ENCODE results near the gene CMTM4. TPM values are rescaled to one million over a fixed set of nuclear protein-coding genes. Genes with fewer than 3 reads are reported as not detected.
"Not testable (repeated sequence)": the region's sequence is repeated elsewhere in the genome, so short reads cannot be mapped to it uniquely, and the experiment has no call there.

The CMTM4 gene
- total and polyA plus RNA-seq, 3 experiments from 2014 or later, result 0.20 to 4.4 (median 4.1) TPM

DNA sequence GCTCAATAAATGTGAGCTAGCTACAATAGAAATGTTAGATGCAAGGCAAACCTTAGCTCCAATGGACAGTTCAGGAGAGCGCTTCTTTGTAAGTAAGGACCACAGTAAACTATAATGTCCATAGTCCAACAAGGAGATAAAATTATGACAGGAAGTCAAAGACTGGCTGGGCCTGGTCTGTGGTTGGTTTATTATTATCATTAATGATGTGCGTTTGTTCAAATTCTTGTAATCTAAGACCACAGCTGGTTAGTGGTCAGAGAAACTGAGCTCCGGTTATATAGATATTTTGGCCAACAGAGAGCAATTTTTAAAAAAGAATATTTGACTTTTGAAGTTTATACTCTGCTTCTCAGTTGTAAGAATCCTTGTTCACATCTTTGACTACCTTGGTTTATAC, 122.0 kb downstream of the CMTM4 start:
- H3K9me3 Mint-ChIP-seq, result no peaks in the 10 kb centered on the region
- POLR2A ChIA-PET, result no interaction called here
- peaks cover 0 to 7% (median 0%) of the 10 kb centered on the region in 3 donors for H3K36me3 Mint-ChIP-seq
- peaks cover 15 to 58% (median 38%) of the 10 kb centered on the region in 3 donors for H3K4me1 Mint-ChIP-seq
- peaks cover 3 to 4% of the 10 kb centered on the region in 2 donors for H3K27me3 Mint-ChIP-seq
- Histone ChIP-seq H3K36me3 (ENCODE audit: insufficient read depth, low read length) (no peaks in the 10 kb centered on the region), H3K9me3 (ENCODE audit: low read length) (no peaks in the 10 kb centered on the region), H3K27me3 (ENCODE audit: insufficient read depth, low read length, poor library complexity, severe bottlenecking) (no peaks in the 10 kb centered on the region), H3K4me3 (ENCODE audit: low read length) (no peak overlapping the region), H3K27ac (ENCODE audit: low read depth, low read length) (no peak overlapping the region), H3K4me1 (ENCODE audit: insufficient read depth, low read length) (no peaks in the 10 kb centered on the region)
- H3K27ac Mint-ChIP-seq, result peak overlapping the region in 3 of 8 donors; percentile 19 to 63 (median 37)
- no peak for DNase-seq
- no peak overlapping the region for H3K4me3 Mint-ChIP-seq
- CTCF ChIA-PET, result interaction anchor here (0.9 to 2.3 kb wide), 5 partner anchors 11 to 34 kb away, joined by 3 to 9 read pairs (median 4); no protein-coding TSS in a partner anchor

DNA sequence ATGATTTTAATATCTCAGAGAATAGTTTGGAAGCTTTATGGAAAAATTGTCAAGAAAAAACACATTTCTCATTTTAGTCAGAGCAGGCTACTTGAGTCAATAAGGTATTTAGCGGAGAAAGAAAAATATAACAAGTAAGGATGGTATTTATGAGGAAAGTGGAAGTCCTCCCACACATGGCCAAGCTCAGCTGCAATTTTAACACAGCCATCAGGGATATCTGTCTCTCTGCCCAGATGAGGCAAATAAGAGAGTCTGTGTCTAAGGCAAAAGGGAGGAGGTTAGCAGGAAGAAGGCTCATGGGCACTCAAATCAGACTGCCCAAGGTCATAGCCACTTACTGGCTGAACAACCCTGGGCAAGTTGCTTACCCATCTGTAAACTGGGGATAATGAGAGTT, 122.5 kb downstream of the CMTM4 start:
- POLR2A ChIA-PET, result no interaction called here
- Mint-ChIP-seq H3K27ac (peak overlapping the region in 2 of 8 donors; percentile 11 to 53), H3K9me3 (no peaks in the 10 kb centered on the region), H3K4me1 (peaks cover 13 to 58% (median 43%) of the 10 kb centered on the region in 3 donors), H3K27me3 (peaks cover 3 to 4% of the 10 kb centered on the region in 2 donors), H3K36me3 (peaks cover 0 to 9% (median 0%) of the 10 kb centered on the region in 3 donors), H3K4me3 (no peak overlapping the region)
- Histone ChIP-seq H3K27ac (ENCODE audit: low read depth, low read length) (no peak overlapping the region), H3K27me3 (ENCODE audit: insufficient read depth, low read length, poor library complexity, severe bottlenecking) (no peaks in the 10 kb centered on the region), H3K9me3 (ENCODE audit: low read length) (no peaks in the 10 kb centered on the region), H3K36me3 (ENCODE audit: insufficient read depth, low read length) (no peaks in the 10 kb centered on the region), H3K4me1 (ENCODE audit: insufficient read depth, low read length) (no peaks in the 10 kb centered on the region), H3K4me3 (ENCODE audit: low read length) (no peak overlapping the region)
- DNase-seq, result no peak
- CTCF ChIA-PET, result interaction anchor here (0.9 to 2.3 kb wide), 6 partner anchors 10 to 40 kb away, joined by 3 to 9 read pairs (median 4); no protein-coding TSS in a partner anchor

DNA sequence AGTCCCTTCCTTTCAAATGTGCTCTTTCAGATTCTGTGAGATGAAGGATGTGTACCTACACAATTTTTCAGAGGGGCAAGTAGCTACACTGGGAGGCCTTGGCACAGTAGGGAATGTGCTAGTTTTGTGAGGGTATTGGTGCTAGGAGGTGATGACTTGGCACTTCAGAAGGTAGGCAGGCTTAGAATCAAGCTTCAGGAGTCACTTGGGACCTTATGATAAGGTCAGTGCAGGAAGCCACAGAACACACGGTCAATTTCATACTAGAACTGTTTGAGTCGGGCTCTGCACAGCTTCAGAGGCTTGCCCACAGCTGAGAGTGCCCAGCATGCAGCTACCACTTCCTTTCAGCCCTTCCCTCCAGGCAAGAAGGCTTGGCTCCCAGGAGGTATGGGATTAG, 124.2 kb downstream of the CMTM4 start:
- H3K9me3 ChIP-seq (ENCODE audit: low read length), result no peaks in the 10 kb centered on the region
- ChIA-PET CTCF (interaction anchor here (2.3 kb wide), 1 partner anchor 9 kb away, joined by 9 read pairs; no protein-coding TSS in a partner anchor), POLR2A (no interaction called here)
- Mint-ChIP-seq H3K27me3 (no peaks in the 10 kb centered on the region), H3K4me1 (peaks cover 6 to 52% (median 33%) of the 10 kb centered on the region in 3 donors), H3K36me3 (peaks cover under 1 to 16% (median 3%) of the 10 kb centered on the region in 3 donors), H3K9me3 (no peaks in the 10 kb centered on the region), H3K27ac (peak overlapping the region in 7 of 8 donors; percentile 45 to 98 (median 73)), H3K4me3 (no peak overlapping the region)
- DNase-seq, result no peak
- H3K4me1 ChIP-seq (ENCODE audit: insufficient read depth, low read length), result no peaks in the 10 kb centered on the region
- H3K27ac ChIP-seq (ENCODE audit: low read depth, low read length), result no peak overlapping the region
- no peaks in the 10 kb centered on the region for H3K36me3 ChIP-seq (ENCODE audit: insufficient read depth, low read length)
- H3K4me3 ChIP-seq (ENCODE audit: low read length), result no peak overlapping the region
- no peaks in the 10 kb centered on the region for H3K27me3 ChIP-seq (ENCODE audit: insufficient read depth, low read length, poor library complexity, severe bottlenecking)

DNA sequence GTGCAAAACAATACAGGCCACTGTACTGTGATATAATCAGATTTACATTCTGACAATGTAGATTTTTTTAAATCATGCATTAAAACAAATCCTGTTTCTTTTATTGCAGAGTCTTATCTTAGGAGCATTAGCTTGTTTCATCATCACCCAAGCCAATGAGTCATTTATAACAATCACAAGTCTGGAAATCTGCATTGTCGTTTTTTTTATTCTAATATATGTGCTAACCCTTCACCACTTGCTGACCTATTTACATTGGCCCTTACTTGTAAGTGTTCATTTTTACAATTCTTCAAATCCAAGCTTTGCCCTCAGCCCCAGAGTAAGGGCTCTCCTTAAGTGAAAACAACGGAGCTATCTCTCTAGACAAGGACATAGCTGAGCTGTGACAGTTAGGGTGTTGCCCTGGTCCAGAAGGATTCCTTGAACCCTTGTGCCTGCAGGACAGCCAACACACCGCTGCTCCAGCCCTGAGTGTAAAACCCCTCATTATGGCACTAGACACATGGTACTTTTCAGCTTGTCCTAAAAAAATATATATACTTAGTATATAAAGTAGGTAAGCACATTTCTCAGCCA, 126.6 kb downstream of the CMTM4 start:
- no peaks in the 10 kb centered on the region for H3K9me3 Mint-ChIP-seq
- POLR2A ChIA-PET, result interaction anchor here (0.5 to 0.8 kb wide), 3 partner anchors 10 to 1968 kb away, joined by 3 read pairs; partner anchors contain the start of gene CMTM2
- CTCF ChIA-PET, result interaction anchor here (0.8 to 1.9 kb wide), 4 partner anchors 9 to 165 kb away, joined by 3 to 5 read pairs (median 4); partner anchors contain the start of genes CKLF and CMTM2

DNA sequence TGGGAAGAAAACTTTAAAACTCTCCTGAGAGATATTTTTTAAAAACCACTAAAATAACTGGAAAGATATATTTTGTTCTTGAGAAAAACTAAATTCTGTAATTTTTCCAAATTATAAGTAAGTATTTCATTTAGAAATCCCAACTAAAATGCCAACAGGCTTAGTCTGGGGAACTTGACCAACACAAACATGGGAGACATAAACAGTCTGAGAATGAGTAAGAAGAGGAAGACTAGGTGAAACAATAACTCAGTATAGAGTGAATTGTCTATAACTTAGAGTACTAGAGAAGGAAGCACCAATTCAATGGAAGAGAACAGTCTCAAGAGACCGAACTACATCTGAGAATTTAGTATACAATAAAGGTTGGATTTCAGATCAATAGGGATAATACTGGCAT, 127.4 kb downstream of the CMTM4 start:
- no peak for DNase-seq
- Mint-ChIP-seq H3K36me3 (peaks cover 4 to 44% (median 11%) of the 10 kb centered on the region in 3 donors), H3K4me3 (no peak overlapping the region), H3K9me3 (no peaks in the 10 kb centered on the region), H3K27me3 (no peaks in the 10 kb centered on the region), H3K4me1 (peaks cover 13 to 54% (median 41%) of the 10 kb centered on the region in 3 donors), H3K27ac (peak overlapping the region in 5 of 8 donors; percentile 14 to 87 (median 35))
- ChIA-PET CTCF (interaction anchor here (0.8 to 1.4 kb wide), 2 partner anchors 10 to 164 kb away, joined by 3 to 5 read pairs; partner anchors contain the start of gene CMTM2), POLR2A (interaction anchor here (0.8 kb wide), 1 partner anchor 35 kb away, joined by 3 read pairs; no protein-coding TSS in a partner anchor)
- Histone ChIP-seq H3K9me3 (ENCODE audit: low read length) (no peaks in the 10 kb centered on the region), H3K4me1 (ENCODE audit: insufficient read depth, low read length) (no peaks in the 10 kb centered on the region), H3K27ac (ENCODE audit: low read depth, low read length) (no peak overlapping the region), H3K4me3 (ENCODE audit: low read length) (no peak overlapping the region), H3K36me3 (ENCODE audit: insufficient read depth, low read length) (peaks cover 7% of the 10 kb centered on the region), H3K27me3 (ENCODE audit: insufficient read depth, low read length, poor library complexity, severe bottlenecking) (no peaks in the 10 kb centered on the region)

More for the DNA sequence above, 126.6 kb downstream of the CMTM4 start:
- H3K36me3 Mint-ChIP-seq, result peaks cover 4 to 40% (median 11%) of the 10 kb centered on the region in 3 donors
- Histone ChIP-seq H3K4me1 (ENCODE audit: insufficient read depth, low read length) (no peaks in the 10 kb centered on the region), H3K4me3 (ENCODE audit: low read length) (no peak overlapping the region), H3K36me3 (ENCODE audit: insufficient read depth, low read length) (peaks cover 3% of the 10 kb centered on the region), H3K27ac (ENCODE audit: low read depth, low read length) (no peak overlapping the region), H3K9me3 (ENCODE audit: low read length) (no peaks in the 10 kb centered on the region), H3K27me3 (ENCODE audit: insufficient read depth, low read length, poor library complexity, severe bottlenecking) (no peaks in the 10 kb centered on the region)
- peak overlapping the region in 7 of 8 donors; percentile 15 to 87 (median 34) for H3K27ac Mint-ChIP-seq
- H3K4me1 Mint-ChIP-seq, result peaks cover 11 to 58% (median 37%) of the 10 kb centered on the region in 3 donors
- no peak for DNase-seq
- H3K27me3 Mint-ChIP-seq, result no peaks in the 10 kb centered on the region
- no peak overlapping the region for H3K4me3 Mint-ChIP-seq

DNA sequence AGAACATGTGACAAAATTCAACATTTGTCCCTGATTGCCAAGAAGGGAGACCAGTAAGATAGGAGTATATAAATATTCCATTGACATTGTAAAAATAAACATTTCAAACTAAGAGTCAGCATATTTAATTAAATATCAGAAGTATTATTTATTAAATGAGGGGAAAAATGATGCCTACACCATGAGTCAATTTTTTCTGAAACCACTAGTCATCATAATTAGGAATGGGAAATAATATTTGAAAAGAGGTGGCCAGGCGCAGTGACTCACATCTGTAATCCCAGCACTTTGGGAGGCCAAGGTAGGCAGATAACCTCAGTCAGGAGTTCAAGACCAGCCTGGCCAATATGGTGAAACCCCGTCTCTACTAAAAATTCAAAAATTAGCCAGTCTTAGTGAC, 128.2 kb downstream of the CMTM4 start:
- H3K36me3 Mint-ChIP-seq, result peaks cover 4 to 51% (median 13%) of the 10 kb centered on the region in 3 donors
- H3K27me3 Mint-ChIP-seq, result no peaks in the 10 kb centered on the region
- H3K4me3 Mint-ChIP-seq, result no peak overlapping the region
- H3K27ac ChIP-seq (ENCODE audit: low read depth, low read length), result no peak overlapping the region
- peaks cover 3% of the 10 kb centered on the region for H3K4me1 ChIP-seq (ENCODE audit: insufficient read depth, low read length)
- no peak overlapping the region for H3K27ac Mint-ChIP-seq
- ChIA-PET POLR2A (no interaction called here), CTCF (no interaction called here)
- H3K9me3 ChIP-seq (ENCODE audit: low read length), result no peaks in the 10 kb centered on the region
- no peaks in the 10 kb centered on the region for H3K9me3 Mint-ChIP-seq
- DNase-seq, result no peak
- H3K36me3 ChIP-seq (ENCODE audit: insufficient read depth, low read length), result peaks cover 12% of the 10 kb centered on the region
- no peak overlapping the region for H3K4me3 ChIP-seq (ENCODE audit: low read length)
- H3K4me1 Mint-ChIP-seq, result peaks cover 18 to 61% (median 49%) of the 10 kb centered on the region in 3 donors
- H3K27me3 ChIP-seq (ENCODE audit: insufficient read depth, low read length, poor library complexity, severe bottlenecking), result no peaks in the 10 kb centered on the region

DNA sequence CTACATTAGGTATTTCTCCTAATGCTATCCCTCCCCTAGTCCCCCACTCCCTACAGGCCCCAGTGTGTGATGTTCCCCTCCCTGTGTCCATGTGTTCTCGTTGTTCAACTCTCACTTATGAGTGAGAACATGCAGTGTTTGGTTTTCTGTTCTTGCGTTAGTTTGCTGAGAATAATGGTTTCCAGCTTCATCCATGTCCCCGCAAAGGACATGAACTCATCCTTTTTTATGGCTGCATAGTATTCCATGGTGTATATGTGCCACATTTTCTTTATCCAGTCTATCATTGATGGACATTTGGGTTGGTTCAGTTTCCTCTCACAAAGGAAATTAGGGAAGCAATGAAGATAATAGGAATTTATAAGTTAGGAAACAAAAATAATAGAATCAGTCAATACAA, 129.3 kb downstream of the CMTM4 start:
- H3K9me3 ChIP-seq (ENCODE audit: low read length); CTCF ChIA-PET; POLR2A ChIA-PET; H3K4me3 ChIP-seq (ENCODE audit: low read length); H3K9me3 Mint-ChIP-seq; H3K4me3 Mint-ChIP-seq; DNase-seq; H3K27ac ChIP-seq (ENCODE audit: low read depth, low read length); H3K27me3 Mint-ChIP-seq; H3K27me3 ChIP-seq (ENCODE audit: insufficient read depth, low read length, poor library complexity, severe bottlenecking): not testable (repeated sequence)
- Mint-ChIP-seq H3K36me3 (peaks cover 4 to 53% (median 13%) of the 10 kb centered on the region in 3 donors), H3K4me1 (peaks cover 28 to 64% (median 57%) of the 10 kb centered on the region in 3 donors), H3K27ac (peak overlapping the region in 2 of 8 donors; percentile 43 to 44)
- Histone ChIP-seq H3K36me3 (ENCODE audit: insufficient read depth, low read length) (peaks cover 12% of the 10 kb centered on the region), H3K4me1 (ENCODE audit: insufficient read depth, low read length) (peaks cover 14% of the 10 kb centered on the region)

Data from CD8-positive, alpha-beta memory T cell (primary cell).